ENCODE data around the gene WFIKKN1.

WFIKKN1 gene

GRCh38 chr16:661184-661821 lies 30.5 kb downstream of the WFIKKN1 start:
- TF ChIP-seq ZNF223 (tag by site-specific recombination; IDR thresholded peaks at IDR 0.05) (no peak), ZNF600 (tag by site-specific recombination; IDR thresholded peaks at IDR 0.05) (peak; percentile 42; the same call in 1 of the 2 replicates)
- ChIA-PET POLR2A (interaction anchor here (1.2 kb wide), 1 partner anchor 14 kb away, joined by 4 read pairs; the partner anchor contains the start of gene RHBDL1), CTCF (interaction anchor here (0.5 to 0.9 kb wide), 2 partner anchors 12 to 759 kb away, joined by 3 to 4 read pairs; partner anchors contain the start of gene WDR90)
- peaks cover 0 to 57% of the 10 kb centered on the region in 2 experiments; a peak in 2 of 3 replicates for H3K36me3 ChIP-seq (ENCODE audit: control insufficient read depth in 2 of 2, insufficient read depth in 1 of 2, low read length in 2 of 2)
- peaks cover 3% of the 10 kb centered on the region; the same call in 1 of the 2 replicates for H3K4me1 ChIP-seq (ENCODE audit: control insufficient read depth, insufficient read depth, low read length)
- no peak overlapping the region for H3K4me3 ChIP-seq (ENCODE audit: low read depth, low read length)
- H3K27ac ChIP-seq (ENCODE audit: extremely low read depth, low read depth, low read length): no peak overlapping the region
- no peaks in the 10 kb centered on the region for H3K9me3 ChIP-seq (ENCODE audit: control insufficient read depth, insufficient read depth, low read depth, low read length)

- POLR2A ChIA-PET: interaction anchor here (1.2 kb wide), 1 partner anchor 14 kb away, joined by 4 read pairs; the partner anchor contains the start of gene RHBDL1
These were observed 31.3 kb downstream of the WFIKKN1 start for GRCh38 chr16:662095-662494.

GRCh38 chr16:662597-662996 lies 31.8 kb downstream of the WFIKKN1 start:
- POLR2A ChIA-PET: interaction anchor here (1.2 kb wide), 1 partner anchor 13 kb away, joined by 4 read pairs; the partner anchor contains the start of gene RHBDL1

More at GRCh38 chr16:662095-662494, 31.3 kb downstream of the WFIKKN1 start:
- H3K9me3 ChIP-seq (ENCODE audit: control insufficient read depth, insufficient read depth, low read depth, low read length): no peaks in the 10 kb centered on the region
- CTCF ChIA-PET: interaction anchor here (0.5 to 0.9 kb wide), 4 partner anchors 13 to 758 kb away, joined by 3 to 4 read pairs (median 4); partner anchors contain the start of gene WDR90
- H3K4me1 ChIP-seq (ENCODE audit: control insufficient read depth, insufficient read depth, low read length): peaks cover 3% of the 10 kb centered on the region; the same call in 1 of the 2 replicates
- H3K36me3 ChIP-seq (ENCODE audit: control insufficient read depth in 2 of 2, insufficient read depth in 1 of 2, low read length in 2 of 2): peaks cover 0 to 56% of the 10 kb centered on the region in 2 experiments; a peak in 2 of 3 replicates
- H3K27ac ChIP-seq (ENCODE audit: extremely low read depth, low read depth, low read length): no peak overlapping the region
- TF ChIP-seq ZFHX2 (tag by site-specific recombination; conservative IDR thresholded peaks at IDR 0.05) (0 out of 2 replicates have a peak, but pooled peaks have one; percentile 15), EGR2 (tag by site-specific recombination; IDR thresholded peaks at IDR 0.05; ENCODE audit: low read depth) (peak; percentile 22; the same call in 1 of the 2 replicates), ZNF311 (tag by site-specific recombination; IDR thresholded peaks at IDR 0.05; ENCODE audit: borderline replicate concordance) (no peak)
- H3K4me3 ChIP-seq (ENCODE audit: low read depth, low read length): no peak overlapping the region

More at GRCh38 chr16:662597-662996, 31.8 kb downstream of the WFIKKN1 start:
- Histone ChIP-seq H3K36me3 (ENCODE audit: control insufficient read depth in 2 of 2, insufficient read depth in 1 of 2, low read length in 2 of 2) (peaks cover 0 to 51% of the 10 kb centered on the region in 2 experiments; a peak in 2 of 3 replicates), H3K9me3 (ENCODE audit: control insufficient read depth, insufficient read depth, low read depth, low read length) (no peaks in the 10 kb centered on the region), H3K27ac (ENCODE audit: extremely low read depth, low read depth, low read length) (no peak overlapping the region), H3K4me3 (ENCODE audit: low read depth, low read length) (no peak overlapping the region), H3K4me1 (ENCODE audit: control insufficient read depth, insufficient read depth, low read length) (peaks cover 3% of the 10 kb centered on the region; the same call in 1 of the 2 replicates)
- CTCF ChIA-PET: interaction anchor here (0.7 to 0.9 kb wide), 2 partner anchors 44 to 271 kb away, joined by 3 to 4 read pairs; no protein-coding TSS in a partner anchor
- TF ChIP-seq AEBP2 (tag by site-specific recombination; IDR thresholded peaks at IDR 0.05; ENCODE audit: borderline replicate concordance) (no peak), HIC1 (tag by site-specific recombination; IDR thresholded peaks at IDR 0.05) (peak; percentile 71; the same call in 1 of the 2 replicates)

All from HEK293 (cell line).